ENCODE results near the gene NLRP8. TPM values are rescaled to one million over a fixed set of nuclear protein-coding genes. Genes with fewer than 3 reads are reported as not detected.

NLRP8 gene
- total RNA-seq, 4 donors from 2014 or later, result not detected

DNA sequence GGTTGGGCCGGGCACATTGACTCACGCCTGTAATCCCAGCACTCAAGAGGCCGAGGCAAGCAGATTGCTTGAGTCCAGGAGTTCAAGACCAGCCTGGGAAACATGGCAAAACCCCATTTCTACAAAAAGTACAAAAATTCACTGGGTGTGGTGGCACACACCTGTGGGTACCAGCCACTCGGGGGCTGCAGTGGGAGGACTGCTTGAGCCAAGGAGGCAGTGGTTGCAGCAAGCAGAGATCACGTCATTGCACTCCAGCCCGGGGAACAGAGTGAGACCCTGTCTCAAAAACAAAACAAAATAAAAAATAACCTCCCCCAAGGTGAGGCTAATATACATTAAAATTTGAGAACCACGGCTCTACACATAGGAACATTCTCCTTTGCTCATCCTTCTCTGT lies 40.3 kb upstream of the NLRP8 start:
- 74% methylated on average over 4 of the region's 7 CpGs for WGBS
- H3K4me3 ChIP-seq, result no peak overlapping the region
- intact Hi-C loops (cut with DNase I), result no loop called here
- peaks cover 0 to 19% (median 0%) of the 10 kb centered on the region in 4 donors for H3K27me3 ChIP-seq
- H3K27ac ChIP-seq (replicated peaks in 1 of 4), result no peak overlapping the region
- TF ChIP-seq POLR2AphosphoS5 (IDR thresholded peaks at IDR 0.05), result no peak
- no peak for TF ChIP-seq EP300 (IDR thresholded peaks at IDR 0.05)
- TF ChIP-seq, protein P1, sequence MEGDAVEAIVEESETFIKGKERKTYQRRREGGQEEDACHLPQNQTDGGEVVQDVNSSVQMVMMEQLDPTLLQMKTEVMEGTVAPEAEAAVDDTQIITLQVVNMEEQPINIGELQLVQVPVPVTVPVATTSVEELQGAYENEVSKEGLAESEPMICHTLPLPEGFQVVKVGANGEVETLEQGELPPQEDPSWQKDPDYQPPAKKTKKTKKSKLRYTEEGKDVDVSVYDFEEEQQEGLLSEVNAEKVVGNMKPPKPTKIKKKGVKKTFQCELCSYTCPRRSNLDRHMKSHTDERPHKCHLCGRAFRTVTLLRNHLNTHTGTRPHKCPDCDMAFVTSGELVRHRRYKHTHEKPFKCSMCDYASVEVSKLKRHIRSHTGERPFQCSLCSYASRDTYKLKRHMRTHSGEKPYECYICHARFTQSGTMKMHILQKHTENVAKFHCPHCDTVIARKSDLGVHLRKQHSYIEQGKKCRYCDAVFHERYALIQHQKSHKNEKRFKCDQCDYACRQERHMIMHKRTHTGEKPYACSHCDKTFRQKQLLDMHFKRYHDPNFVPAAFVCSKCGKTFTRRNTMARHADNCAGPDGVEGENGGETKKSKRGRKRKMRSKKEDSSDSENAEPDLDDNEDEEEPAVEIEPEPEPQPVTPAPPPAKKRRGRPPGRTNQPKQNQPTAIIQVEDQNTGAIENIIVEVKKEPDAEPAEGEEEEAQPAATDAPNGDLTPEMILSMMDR (IDR thresholded peaks at IDR 0.05), result no peak
- no peak for TF ChIP-seq POLR2A (IDR thresholded peaks at IDR 0.05; ENCODE audit: low read depth)
- H3K4me1 ChIP-seq, result no peaks in the 10 kb centered on the region
- H3K9me3 ChIP-seq, result peaks cover 0 to 16% (median 4%) of the 10 kb centered on the region in 4 donors
- DNase-seq (ENCODE audit: extremely low spot score), result peak; percentile 55
- H3K36me3 ChIP-seq, result no peaks in the 10 kb centered on the region

DNA sequence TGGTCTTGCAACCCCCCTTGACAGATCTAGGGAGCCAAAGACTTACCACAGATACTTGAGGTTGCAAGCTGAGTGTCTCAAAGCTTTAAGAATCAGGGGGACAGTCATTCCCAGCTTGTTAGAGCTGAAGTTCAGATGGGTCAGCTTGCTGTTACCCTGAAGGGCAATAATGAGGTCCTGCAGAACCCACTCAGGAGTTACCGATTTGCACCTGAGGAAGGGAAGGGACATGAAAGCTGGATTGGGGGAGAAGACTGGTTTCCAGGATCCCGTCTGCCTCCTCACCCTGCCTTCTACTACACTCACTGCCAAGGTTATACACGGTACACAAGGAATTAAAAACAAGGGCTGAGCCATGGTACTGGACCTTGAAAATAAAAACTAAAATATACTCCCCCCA lies 39.9 kb upstream of the NLRP8 start:
- H3K4me3 ChIP-seq, result no peak overlapping the region
- peaks cover 0 to 24% (median 0%) of the 10 kb centered on the region in 4 donors for H3K27me3 ChIP-seq
- intact Hi-C loops (cut with DNase I), result no loop called here
- 71% methylated on average over 3 of the region's 3 CpGs for WGBS
- TF ChIP-seq, protein P1 (IDR thresholded peaks at IDR 0.05), result no peak
- TF ChIP-seq POLR2AphosphoS5 (IDR thresholded peaks at IDR 0.05), result no peak
- no peaks in the 10 kb centered on the region for H3K4me1 ChIP-seq
- peaks cover 0 to 16% (median 4%) of the 10 kb centered on the region in 4 donors for H3K9me3 ChIP-seq
- no peak overlapping the region for H3K27ac ChIP-seq (replicated peaks in 1 of 4)
- no peaks in the 10 kb centered on the region for H3K36me3 ChIP-seq
- DNase-seq (ENCODE audit: extremely low spot score), result peak; percentile 19

DNA sequence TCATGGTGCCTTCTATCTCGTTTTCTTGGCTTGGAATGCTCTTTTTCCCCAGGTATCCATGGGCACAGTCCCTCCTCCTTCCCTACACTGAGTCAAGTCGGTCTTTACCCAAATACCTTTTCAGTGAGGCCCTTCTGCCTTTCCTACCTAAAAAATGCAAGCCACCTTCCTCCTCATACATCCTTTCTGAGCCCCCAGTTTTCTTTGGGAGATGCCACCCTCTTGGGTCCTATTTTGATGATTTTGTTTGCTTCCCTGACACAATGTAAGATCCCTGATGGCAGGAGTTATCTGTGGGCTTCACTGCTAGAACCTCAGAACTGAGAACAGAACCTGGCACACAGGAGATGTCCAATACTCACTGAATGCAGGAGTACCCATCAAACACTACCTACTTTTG lies 37.8 kb upstream of the NLRP8 start:
- H3K4me1 ChIP-seq, result no peaks in the 10 kb centered on the region
- H3K27ac ChIP-seq (replicated peaks in 1 of 4), result no peak overlapping the region
- intact Hi-C loops (cut with DNase I), result no loop called here
- DNase-seq (ENCODE audit: extremely low spot score), result peak; percentile 62
- TF ChIP-seq EP300 (IDR thresholded peaks at IDR 0.05), result no peak
- TF ChIP-seq, protein P1 (IDR thresholded peaks at IDR 0.05), result no peak
- no peak for TF ChIP-seq POLR2A (IDR thresholded peaks at IDR 0.05; ENCODE audit: low read depth)
- no peak for TF ChIP-seq POLR2AphosphoS5 (IDR thresholded peaks at IDR 0.05)
- H3K9me3 ChIP-seq, result peaks cover 0 to 16% (median 6%) of the 10 kb centered on the region in 4 donors
- no peaks in the 10 kb centered on the region for H3K36me3 ChIP-seq
- peaks cover 0 to 26% (median 0%) of the 10 kb centered on the region in 4 donors for H3K27me3 ChIP-seq
- WGBS, result 59% methylated on average over 2 of the region's 2 CpGs
- H3K4me3 ChIP-seq, result no peak overlapping the region

DNA sequence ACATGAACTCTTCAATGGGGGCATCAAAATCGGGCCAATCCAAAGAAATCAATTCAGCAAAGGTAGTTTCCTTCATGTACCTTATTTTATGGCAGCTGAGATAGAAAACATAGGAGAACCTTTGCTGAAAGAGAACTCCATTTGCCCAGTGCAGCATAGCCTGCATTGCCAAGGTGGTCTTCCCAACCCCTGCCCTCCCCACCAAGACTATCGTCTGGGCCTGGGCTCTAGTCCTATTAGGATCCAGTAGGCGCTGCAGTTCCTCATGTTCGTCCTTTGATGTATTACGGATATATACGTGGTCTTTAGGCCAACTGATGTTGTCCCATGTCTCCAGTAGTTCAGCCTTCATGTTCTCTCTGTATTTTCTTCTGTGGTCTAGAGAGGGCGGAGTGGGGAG lies 34.7 kb upstream of the NLRP8 start:
- WGBS, result 90% methylated on average over 7 of the region's 7 CpGs
- Histone ChIP-seq H3K4me3 (no peak overlapping the region), H3K4me1 (no peaks in the 10 kb centered on the region), H3K27ac (replicated peaks in 1 of 4) (no peak overlapping the region), H3K27me3 (peaks cover 0 to 26% (median 0%) of the 10 kb centered on the region in 4 donors), H3K36me3 (no peaks in the 10 kb centered on the region), H3K9me3 (peaks cover 0 to 37% (median 9%) of the 10 kb centered on the region in 4 donors)
- no peak for TF ChIP-seq POLR2A (IDR thresholded peaks at IDR 0.05; ENCODE audit: low read depth)
- TF ChIP-seq EP300 (IDR thresholded peaks at IDR 0.05), result no peak
- TF ChIP-seq POLR2AphosphoS5 (IDR thresholded peaks at IDR 0.05), result no peak
- TF ChIP-seq, protein P1 (IDR thresholded peaks at IDR 0.05), result no peak
- intact Hi-C loops (cut with DNase I), result no loop called here
- DNase-seq (ENCODE audit: extremely low spot score), result peak; percentile 55

DNA sequence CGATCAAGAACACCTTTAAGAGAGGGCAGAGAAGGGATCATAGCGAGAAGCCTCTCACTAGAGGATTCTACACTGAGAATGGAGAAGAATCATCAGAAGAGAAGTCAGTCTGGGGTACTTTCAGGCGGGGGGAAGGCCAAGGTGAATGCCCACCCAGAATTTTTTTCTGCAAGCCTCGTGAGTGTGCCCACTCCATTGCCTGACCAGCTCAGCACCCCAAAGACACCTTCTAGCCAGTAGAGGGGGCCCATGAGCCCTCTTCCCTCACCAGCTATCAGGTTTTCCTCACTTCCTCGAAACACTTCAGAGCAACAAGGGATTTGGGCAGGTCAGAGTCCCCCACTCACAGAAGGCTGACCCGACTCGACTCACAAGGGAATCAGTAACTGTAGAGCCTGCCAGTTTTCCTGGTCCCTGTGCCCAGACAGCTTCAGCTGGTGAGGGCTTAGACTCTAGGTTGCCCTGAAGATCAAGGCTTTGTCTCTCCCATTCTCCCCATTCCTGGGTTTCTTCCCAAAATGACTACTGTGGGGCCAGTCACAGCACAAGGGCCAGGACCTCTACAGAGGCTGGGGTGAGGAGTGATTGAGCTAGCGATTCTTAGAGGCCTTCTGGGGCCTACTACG lies 33.9 kb upstream of the NLRP8 start:
- WGBS, result 51% methylated on average over 8 of the region's 9 CpGs

More for the DNA sequence above, 33.9 kb upstream of the NLRP8 start:
- DNase-seq (ENCODE audit: extremely low spot score), result peak; percentile 55
- Histone ChIP-seq H3K4me3 (no peak overlapping the region), H3K36me3 (no peaks in the 10 kb centered on the region), H3K4me1 (no peaks in the 10 kb centered on the region), H3K27me3 (peaks cover 0 to 26% (median 0%) of the 10 kb centered on the region in 4 donors), H3K27ac (replicated peaks in 1 of 4) (no peak overlapping the region), H3K9me3 (peaks cover 0 to 33% (median 9%) of the 10 kb centered on the region in 4 donors)
- intact Hi-C loops (cut with DNase I), result no loop called here
- no peak for TF ChIP-seq POLR2AphosphoS5 (IDR thresholded peaks at IDR 0.05)
- TF ChIP-seq EP300 (IDR thresholded peaks at IDR 0.05), result no peak
- TF ChIP-seq, protein P1 (IDR thresholded peaks at IDR 0.05), result no peak
- TF ChIP-seq POLR2A (IDR thresholded peaks at IDR 0.05; ENCODE audit: low read depth), result no peak

Measured in esophagus muscularis mucosa (tissue), 4 donors.